Breast epithelium (tissue), 4 donors: Measurements from ENCODE around the gene LZTS2. TPM values are rescaled to one million over a fixed set of nuclear protein-coding genes. Genes with fewer than 3 reads are reported as not detected.
A peak's percentile ranks its signal among the peaks of the same experiment; 100 is the strongest.

ENCODE experiments used
- DNase-seq, 2 donors: peaks; one replicate each; pipeline ENCODE4 v3.0.0-alpha.2; 2019; ENCODE audit warnings: low spot score in 2 of 2
- H3K27ac ChIP-seq, 2 donors: fragments of 200-600 bp; sonication (generic) in 1 of 2; one replicate each; pipeline ENCODE4 v1.5.1; 2016 to 2019; ENCODE audit warnings: mild to moderate bottlenecking in 1 of 2
- H3K27me3 ChIP-seq, 2 donors: fragments of 200-600 bp; sonication (generic) in 1 of 2; one replicate each; pipeline versions ENCODE4 v1.5.1 to v1.6.0; 2017 to 2019; ENCODE audit warnings: control low read depth in 1 of 2, mild to moderate bottlenecking in 1 of 2
- H3K36me3 ChIP-seq: fragments of 200-600 bp; one replicate; pipeline ENCODE4 v1.5.1; 2019
- H3K4me1 ChIP-seq, 2 donors: fragments of 200-600 bp; sonication (generic); one replicate each; pipeline ENCODE4 v1.5.1; 2016 to 2019; ENCODE audit warnings: control low read depth in 1 of 2
- H3K4me3 ChIP-seq, 3 donors: fragments of 200-600 bp; sonication (generic); 1 replicate in 2 of 3; 2 replicates in 1 of 3; pipeline ENCODE4 v1.5.1; 2016 to 2019; ENCODE audit warnings: mild to moderate bottlenecking in 3 of 3, moderate library complexity in 2 of 3
- H3K9me3 ChIP-seq, 2 donors: fragments of 200-600 bp; sonication (generic) in 1 of 2; one replicate each; pipeline ENCODE4 v1.5.1; 2016 to 2019; ENCODE audit warnings: control low read depth in 1 of 2
- CTCF ChIP-seq, 3 donors: fragments of 450-650 bp; IDR thresholded peaks; one replicate each; pipeline ENCODE4 v1.5.1; 2016 to 2017; ENCODE audit warnings: antibody characterized with exemption in 3 of 3, mild to moderate bottlenecking in 3 of 3, moderate library complexity in 3 of 3
- POLR2A ChIP-seq: fragments of 450-650 bp; IDR thresholded peaks from one replicate; pipeline ENCODE4 v1.6.1; 2016; ENCODE audit warnings: antibody characterized with exemption, mild to moderate bottlenecking, moderate library complexity
- POLR2AphosphoS5 ChIP-seq, 3 donors: sonication (generic); formaldehyde crosslinking; IDR thresholded peaks; one replicate each; pipeline ENCODE4 v1.6.1; 2017; ENCODE audit warnings: antibody characterized with exemption in 3 of 3
- intact Hi-C: fragments of 100-400 bp; cut with DNase I; formaldehyde crosslinking; loops from one replicate; pipeline ENCODE4 v1.15.1; 2023; ENCODE audit warnings: low total_unique reads
- total RNA-seq, 3 donors: library from RNA; depleted of rRNA; stranded (reverse); fragments of >200 nt; gene quantifications; one replicate each; pipeline ENCODE4 v1.1.0, GENCODE V29; 2016

The LZTS2 gene
- total RNA-seq, 3 donors from 2014 or later, result 44.0 to 67.5 (median 61.3) TPM

DNA sequence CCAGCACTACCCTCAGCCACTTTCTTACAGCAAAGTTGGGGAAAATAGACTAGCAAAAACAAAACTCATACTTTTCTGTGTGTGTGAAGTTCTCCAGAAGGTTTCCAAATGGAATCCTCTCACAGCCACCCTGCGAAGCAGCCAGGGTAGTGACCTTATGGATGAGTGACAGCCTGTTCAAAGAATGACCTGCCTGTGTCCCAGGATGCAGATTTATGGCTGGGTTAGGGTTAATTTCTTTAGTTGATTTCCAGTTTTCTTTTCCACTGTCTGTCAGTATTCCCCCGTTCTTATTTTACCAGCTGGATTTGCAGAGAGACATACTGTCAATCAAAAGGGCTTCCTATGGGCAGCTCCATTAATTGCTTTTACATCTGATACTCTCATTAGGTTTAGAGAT, 32.7 kb upstream of the LZTS2 start:
- Histone ChIP-seq H3K36me3 (no peaks in the 10 kb centered on the region), H3K27me3 (no peaks in the 10 kb centered on the region), H3K27ac (no peak overlapping the region), H3K4me1 (no peaks in the 10 kb centered on the region), H3K4me3 (no peak overlapping the region), H3K9me3 (no peaks in the 10 kb centered on the region)
- no peak for DNase-seq
- no peak for TF ChIP-seq POLR2A
- TF ChIP-seq CTCF (IDR thresholded peaks at IDR 0.05), result no peak
- no peak for TF ChIP-seq POLR2AphosphoS5 (IDR thresholded peaks at IDR 0.05)
- intact Hi-C loops, result no loop called here

DNA sequence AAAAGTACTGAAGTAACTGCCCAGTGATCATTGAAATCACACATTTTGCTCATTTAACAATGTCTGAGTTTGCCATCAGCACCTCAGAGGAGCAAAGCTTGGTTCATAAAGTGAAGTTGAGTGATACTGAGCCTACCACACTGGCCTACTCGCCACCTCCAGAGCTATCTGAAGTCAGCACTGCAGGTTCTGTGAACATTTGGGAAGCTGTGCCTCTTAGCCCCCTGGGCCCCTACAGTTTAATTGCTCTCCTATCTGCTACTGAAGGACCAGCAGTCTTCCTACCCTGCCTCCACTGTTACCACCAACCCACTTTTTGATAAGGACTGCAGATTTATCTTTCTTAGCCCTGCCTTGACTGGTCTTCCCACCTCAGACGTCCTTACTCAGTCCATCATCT, 32.3 kb upstream of the LZTS2 start:
- Histone ChIP-seq H3K36me3 (no peaks in the 10 kb centered on the region), H3K4me1 (no peaks in the 10 kb centered on the region), H3K27ac (no peak overlapping the region), H3K9me3 (no peaks in the 10 kb centered on the region), H3K4me3 (no peak overlapping the region), H3K27me3 (no peaks in the 10 kb centered on the region)
- intact Hi-C loops, result no loop called here
- TF ChIP-seq POLR2AphosphoS5 (IDR thresholded peaks at IDR 0.05) (no peak), CTCF (IDR thresholded peaks at IDR 0.05) (no peak), POLR2A (no peak)
- no peak for DNase-seq

- intact Hi-C loops, result no loop called here
- Histone ChIP-seq H3K27ac (no peak overlapping the region), H3K9me3 (no peaks in the 10 kb centered on the region), H3K4me1 (no peaks in the 10 kb centered on the region), H3K4me3 (peak overlapping the region in 1 of 3 donors; percentile 74), H3K36me3 (no peaks in the 10 kb centered on the region), H3K27me3 (no peaks in the 10 kb centered on the region)
- DNase-seq, result no peak
- TF ChIP-seq POLR2AphosphoS5 (IDR thresholded peaks at IDR 0.05) (no peak), CTCF (IDR thresholded peaks at IDR 0.05) (no peak), POLR2A (no peak)
These were observed 31.4 kb upstream of the LZTS2 start for GRCh38 chr10:100968062-100968736.

GRCh38 chr10:100968863-100969186, 30.8 kb upstream of the LZTS2 start:
- Histone ChIP-seq H3K4me3 (peak overlapping the region; percentile 46 to 74 (median 71)), H3K27me3 (no peaks in the 10 kb centered on the region), H3K36me3 (no peaks in the 10 kb centered on the region), H3K9me3 (no peaks in the 10 kb centered on the region), H3K27ac (no peak overlapping the region), H3K4me1 (no peaks in the 10 kb centered on the region)
- TF ChIP-seq POLR2A (no peak), POLR2AphosphoS5 (IDR thresholded peaks at IDR 0.05) (no peak), CTCF (IDR thresholded peaks at IDR 0.05) (no peak)
- intact Hi-C loops, result no loop called here
- no peak for DNase-seq

DNA sequence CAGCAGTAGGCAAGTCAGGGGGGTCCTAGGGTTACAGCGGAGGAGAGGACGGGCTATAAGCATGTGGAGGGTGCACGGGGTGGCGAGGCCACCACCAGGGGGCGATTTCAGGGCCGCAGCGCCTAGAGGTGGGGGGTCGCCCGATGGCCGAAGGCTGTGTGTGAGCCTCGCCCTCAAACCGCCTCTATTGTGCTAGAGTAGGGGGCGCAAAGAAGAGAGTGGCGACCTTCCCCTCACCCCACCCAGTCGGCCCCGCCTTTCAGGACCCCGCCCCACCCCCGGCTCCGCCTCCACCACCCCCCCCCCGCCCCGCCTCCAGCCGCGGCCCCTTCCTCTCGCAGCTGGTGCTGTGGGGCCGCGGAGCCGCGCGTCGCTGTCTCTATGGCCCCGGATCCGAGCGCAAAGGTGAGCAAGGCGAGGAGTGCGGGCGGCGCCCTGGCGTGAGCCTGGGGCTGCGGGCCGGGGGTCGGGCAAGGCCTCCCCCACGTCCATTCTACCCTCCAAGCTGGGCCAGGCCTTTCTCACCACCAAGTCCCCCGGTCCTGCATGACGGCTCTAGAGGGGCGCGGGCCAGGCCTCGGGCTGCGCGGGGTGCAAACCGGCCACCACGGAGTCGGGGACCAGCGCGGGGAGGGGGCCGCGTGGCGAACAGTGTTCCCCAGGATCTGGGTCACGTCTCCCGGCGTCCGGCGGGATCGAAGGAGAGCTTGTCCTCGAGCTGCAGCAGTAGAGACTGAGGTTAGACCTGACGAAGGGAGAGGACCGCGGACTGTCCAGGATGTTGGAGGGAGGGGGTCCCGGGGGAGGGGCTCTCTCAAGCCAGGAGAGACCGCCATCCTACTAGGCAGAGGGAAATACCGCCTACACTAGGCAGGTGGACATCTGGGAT, 30.2 kb upstream of the LZTS2 start, which contains the start of gene SEMA4G:
Gene SEMA4G, plus strand, starts transcription at position 318 of the 889 bp plus-strand sequence. CDS start 3,409 bp downstream, outside the sequence.
- no peaks in the 10 kb centered on the region for H3K36me3 ChIP-seq
- TF ChIP-seq POLR2AphosphoS5 (IDR thresholded peaks at IDR 0.05), result no peak
- no peak for TF ChIP-seq POLR2A
- TF ChIP-seq CTCF (IDR thresholded peaks at IDR 0.05), result peak; percentile 48 to 55 (median 54)
- no peaks in the 10 kb centered on the region for H3K27me3 ChIP-seq
- DNase-seq, result no peak
- H3K4me3 ChIP-seq, result peak within 1 kb of the TSS; percentile 46 to 74 (median 71)
- intact Hi-C loops, result no loop called here
- no peaks in the 10 kb centered on the region for H3K4me1 ChIP-seq
- no peak within 1 kb of the TSS for H3K27ac ChIP-seq
- no peaks in the 10 kb centered on the region for H3K9me3 ChIP-seq
